Motor neuron (in vitro differentiated cells): Measurements from ENCODE around the gene UBE2I. TPM values are rescaled to one million over a fixed set of nuclear protein-coding genes. Genes with fewer than 3 reads are reported as not detected.
A peak's percentile ranks its signal among the peaks of the same experiment; 100 is the strongest.

Experiments
- ATAC-seq, 8 experiments: fragments of 200-7000 bp; cut with Tn5 transposase; replicated peaks in 6 of 8; 2 replicates each; pipeline ENCODE4 v1.8.0; 2021; ENCODE audit warnings: mild to moderate bottlenecking in 8 of 8, moderate library complexity in 8 of 8
- H3K27ac ChIP-seq, 2 donors: fragments of 250-450 bp; sonication (Bioruptor Pico); 2 replicates each; pipeline ENCODE4 v1.9.0; 2021; ENCODE audit warnings: antibody characterized with exemption in 2 of 2, mild to moderate bottlenecking in 2 of 2, moderate library complexity in 1 of 2
- H3K4me1 ChIP-seq, 2 donors: fragments of 250-450 bp; sonication (Bioruptor Pico); replicated peaks in 1 of 2; 2 replicates each; pipeline ENCODE4 v1.6.1; 2021; ENCODE audit warnings: antibody characterized with exemption in 2 of 2, mild to moderate bottlenecking in 2 of 2, moderate library complexity in 1 of 2
- H3K4me3 ChIP-seq, 5 donors: fragments of 250-450 bp; sonication (Bioruptor Pico); 2 replicates each; pipeline ENCODE4 v1.9.0; 2021; ENCODE audit warnings: antibody characterized with exemption in 5 of 5, mild to moderate bottlenecking in 5 of 5, moderate library complexity in 4 of 5
- WGBS, 10 experiments: fragments of 450-650 bp; shearing (Covaris generic); methylation state at CpG; one replicate each; pipeline ENCODE4 v1.0.0; 2022; 5-methylcytosine and 5-hydroxymethylcytosine counted together
- in situ Hi-C, 9 experiments: fragments of 400-800 bp; cut with MboI; loops; one replicate each; pipeline ENCODE4 v1.15.0; 2021; ENCODE audit warnings: low sequenced_read_pairs in 9 of 9, low pct_unique_long_range_greater_than_20kb in 2 of 9; ENCODE audit not compliant: unreplicated experiment in 9 of 9
- total RNA-seq, 8 experiments: library from RNA; unstranded; fragments of 300-600 nt; gene quantifications; 2 replicates each; pipeline versions ENCODE4 v1.2.3 to v1.2.4, GENCODE V29; 2022

UBE2I gene
- total RNA-seq, 8 experiments from 2014 or later = 34.9 to 122 (median 59.1) TPM

DNA sequence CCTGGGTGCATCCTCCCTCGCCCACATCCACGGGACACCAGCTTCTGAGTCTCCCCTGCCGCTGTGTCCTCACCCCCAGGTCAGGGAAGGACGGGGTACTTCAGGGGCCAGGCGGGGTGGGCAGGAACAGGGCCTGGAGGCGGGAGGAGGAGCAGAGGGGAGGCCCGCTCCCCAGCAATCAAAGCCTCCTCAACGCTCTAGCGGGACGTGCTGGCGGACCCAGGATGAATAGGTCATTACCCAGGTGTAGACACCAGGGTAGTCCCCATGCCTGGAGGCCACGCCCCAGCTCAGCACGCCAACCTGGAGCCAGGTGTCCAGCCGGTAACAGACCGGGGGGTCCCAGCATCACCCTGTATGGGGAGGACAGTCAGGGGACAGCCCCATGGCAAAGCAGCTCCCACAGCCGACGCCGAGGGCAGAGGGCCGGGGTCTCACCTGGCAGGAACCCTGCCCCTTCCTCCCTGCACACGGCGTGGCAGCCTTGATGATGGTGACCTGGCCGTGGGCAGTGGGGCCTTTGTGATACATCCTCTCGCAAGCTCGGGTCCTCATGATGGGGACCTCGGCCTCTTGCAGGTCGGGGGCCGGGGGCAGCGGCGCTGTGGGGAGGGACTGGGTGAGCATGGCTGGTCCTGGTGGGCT lies 29.4 kb upstream of the UBE2I start:
- Histone ChIP-seq H3K4me3 (no peak overlapping the region), H3K27ac (no peak overlapping the region), H3K4me1 (peaks cover 0 to 12% of the 10 kb centered on the region in 2 donors)
- 0 to 80% methylated on average over 1 to 2 of the region's 29 CpGs; no CpG with 5 or more reads in 8 of the 10 experiments for WGBS, 10 experiments
- ATAC-seq = peak in 1 of 8 experiments; percentile 2
- in situ Hi-C loops = no loop called here

DNA sequence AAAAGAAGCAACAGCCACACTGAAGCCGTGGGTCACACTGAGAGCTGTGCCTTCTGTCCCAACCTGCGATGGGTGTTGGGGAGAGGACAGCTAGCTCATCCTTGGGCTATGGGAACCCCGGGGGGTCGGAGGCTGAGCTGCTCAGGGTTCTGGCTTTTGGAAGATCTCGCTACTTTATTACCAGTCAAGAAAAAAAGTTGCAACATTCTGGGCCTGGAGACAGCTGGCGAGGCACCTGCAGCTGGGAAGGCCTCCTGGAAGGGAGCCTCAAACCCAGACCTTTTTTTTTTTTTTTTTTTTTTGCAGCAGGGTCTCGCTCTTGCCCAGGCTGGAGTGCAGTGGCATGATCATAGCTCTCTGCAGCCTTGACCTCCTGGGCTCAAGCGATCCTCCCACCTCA lies 28.7 kb upstream of the UBE2I start:
- H3K4me3 ChIP-seq = no peak overlapping the region
- H3K27ac ChIP-seq = no peak overlapping the region
- peaks cover 0 to 12% of the 10 kb centered on the region in 2 donors for H3K4me1 ChIP-seq
- 40 to 100% (median 60%) methylated on average over 1 to 6 of the region's 8 CpGs; no CpG with 5 or more reads in 3 of the 10 experiments for WGBS, 10 experiments
- ATAC-seq = no peak
- in situ Hi-C loops = no loop called here

DNA sequence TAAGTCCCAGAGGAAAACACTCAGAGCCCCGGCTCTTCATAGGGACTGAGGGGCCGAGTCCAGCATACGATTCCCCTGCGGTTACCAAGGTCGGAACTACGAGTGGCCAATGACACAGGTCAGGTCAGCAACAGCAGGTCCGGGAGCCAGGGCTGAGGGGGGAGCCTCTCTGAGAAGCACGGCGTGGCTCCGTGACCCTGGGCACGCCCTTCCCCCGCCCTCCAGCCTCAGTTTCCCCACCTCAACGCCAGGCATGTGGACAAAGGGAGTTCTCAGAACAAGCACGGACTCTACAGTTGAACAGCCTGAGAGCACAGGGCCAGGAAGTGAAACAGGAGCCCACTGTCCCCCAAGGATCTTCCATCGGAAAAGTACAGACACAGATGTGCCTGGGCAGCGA lies 27.9 kb upstream of the UBE2I start:
- H3K4me3 ChIP-seq = no peak overlapping the region
- H3K27ac ChIP-seq = no peak overlapping the region
- ATAC-seq = no peak
- in situ Hi-C loops = no loop called here
- WGBS, 10 experiments = 62 to 73% (median 69%) methylated on average over 3 to 13 of the region's 16 CpGs; no CpG with 5 or more reads in 5 of the 10 experiments
- peaks cover 0 to 12% of the 10 kb centered on the region in 2 donors for H3K4me1 ChIP-seq

DNA sequence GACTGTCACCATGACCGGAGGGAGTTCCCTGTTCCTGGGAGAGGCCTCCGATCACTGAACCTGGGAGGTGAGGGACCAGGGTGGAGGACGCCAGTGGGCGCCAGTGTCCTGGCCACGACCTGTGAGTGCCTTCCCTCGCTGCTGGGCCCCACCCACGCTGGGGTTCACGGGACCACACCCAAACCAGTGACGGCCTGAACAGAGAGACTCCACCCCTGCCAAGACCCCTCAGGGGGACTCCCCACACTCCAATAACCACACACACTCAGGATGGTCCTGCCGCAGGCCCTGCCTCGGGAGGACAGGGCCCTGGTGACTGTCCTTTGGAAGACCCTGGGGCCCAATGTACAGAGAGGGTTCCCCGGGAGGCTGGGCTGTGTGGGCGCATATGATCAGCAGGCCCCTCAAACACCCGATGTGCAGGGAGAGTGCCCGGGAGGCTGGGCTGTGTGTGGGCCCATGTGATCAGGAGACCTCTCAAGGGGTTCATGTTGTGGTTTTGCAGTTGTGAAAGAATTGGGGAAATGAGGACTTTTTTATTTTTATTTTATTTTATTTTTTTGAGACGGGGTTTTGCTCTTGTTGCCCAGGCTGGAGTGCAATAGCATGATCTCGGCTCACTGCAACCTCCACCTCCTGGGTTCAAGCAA lies 27.0 kb upstream of the UBE2I start:
- in situ Hi-C loops = no loop called here

DNA sequence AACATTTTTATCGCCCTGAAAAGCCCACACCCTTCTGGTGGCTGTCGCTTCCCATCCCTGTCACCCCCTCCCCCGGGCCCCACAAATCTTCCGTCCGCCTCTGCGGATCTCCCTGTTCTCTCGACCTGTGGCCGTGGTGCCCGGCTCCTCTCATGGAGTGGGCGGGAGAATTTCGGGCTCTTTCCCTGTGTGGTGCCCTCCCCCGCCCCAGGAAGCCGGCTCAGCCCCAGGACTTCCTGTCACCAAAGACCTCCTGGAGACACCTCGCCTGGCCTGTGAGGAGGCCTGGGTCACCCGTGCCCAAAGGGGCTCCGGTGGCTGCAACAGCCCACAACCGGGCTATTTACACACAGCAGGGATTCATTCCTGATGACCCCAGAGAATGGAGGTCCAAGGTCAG lies 26.1 kb upstream of the UBE2I start:
- H3K27ac ChIP-seq = no peak overlapping the region
- H3K4me1 ChIP-seq = peaks cover 0 to 9% of the 10 kb centered on the region in 2 donors
- H3K4me3 ChIP-seq = no peak overlapping the region
- 39 to 66% (median 40%) methylated on average over 2 to 5 of the region's 17 CpGs; no CpG with 5 or more reads in 7 of the 10 experiments for WGBS, 10 experiments
- in situ Hi-C loops = no loop called here
- ATAC-seq = no peak

More for the DNA sequence above, 27.0 kb upstream of the UBE2I start:
- no peak overlapping the region for H3K27ac ChIP-seq
- 40 to 88% (median 66%) methylated on average over 1 to 9 of the region's 17 CpGs; no CpG with 5 or more reads in 2 of the 10 experiments for WGBS, 10 experiments
- H3K4me3 ChIP-seq = no peak overlapping the region
- peaks cover 0 to 12% of the 10 kb centered on the region in 2 donors for H3K4me1 ChIP-seq
- peak in 1 of 8 experiments; percentile 23 for ATAC-seq

DNA sequence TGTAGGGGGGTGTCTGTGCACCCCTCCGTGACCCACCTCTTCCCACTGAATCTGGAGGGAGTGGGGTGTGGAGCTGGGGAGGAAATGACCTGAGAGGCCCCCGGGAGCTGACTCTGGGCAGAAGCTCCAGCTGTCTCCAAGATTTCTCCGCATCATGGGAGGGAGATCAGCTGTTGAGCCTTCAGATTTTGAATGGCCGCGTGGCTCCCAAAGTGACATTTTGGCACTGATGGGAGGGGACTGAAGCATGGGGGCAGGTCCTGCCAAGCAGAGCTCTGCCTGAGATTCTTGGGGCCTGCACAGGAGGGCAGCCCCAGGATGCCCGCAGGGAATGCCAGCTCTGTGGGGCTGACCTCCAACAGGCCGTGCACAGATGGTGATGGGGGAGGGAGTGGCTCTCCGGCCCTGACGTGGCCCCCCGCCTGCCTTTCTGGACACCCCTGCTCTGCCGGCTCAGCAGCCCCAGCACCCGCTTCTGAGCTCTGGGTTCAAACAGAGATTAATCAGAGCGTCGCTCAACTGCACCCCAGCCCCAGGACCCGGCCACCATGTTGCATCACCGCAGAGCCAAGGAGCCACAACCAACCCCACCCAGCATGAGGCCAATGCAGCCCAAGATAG lies 25.3 kb upstream of the UBE2I start:
- Histone ChIP-seq H3K4me3 (no peak overlapping the region), H3K27ac (no peak overlapping the region), H3K4me1 (peaks cover 2 to 6% of the 10 kb centered on the region in 2 donors)
- ATAC-seq = no peak
- in situ Hi-C loops = no loop called here
- 20 to 71% (median 64%) methylated on average over 2 to 4 of the region's 16 CpGs; no CpG with 5 or more reads in 5 of the 10 experiments for WGBS, 10 experiments

DNA sequence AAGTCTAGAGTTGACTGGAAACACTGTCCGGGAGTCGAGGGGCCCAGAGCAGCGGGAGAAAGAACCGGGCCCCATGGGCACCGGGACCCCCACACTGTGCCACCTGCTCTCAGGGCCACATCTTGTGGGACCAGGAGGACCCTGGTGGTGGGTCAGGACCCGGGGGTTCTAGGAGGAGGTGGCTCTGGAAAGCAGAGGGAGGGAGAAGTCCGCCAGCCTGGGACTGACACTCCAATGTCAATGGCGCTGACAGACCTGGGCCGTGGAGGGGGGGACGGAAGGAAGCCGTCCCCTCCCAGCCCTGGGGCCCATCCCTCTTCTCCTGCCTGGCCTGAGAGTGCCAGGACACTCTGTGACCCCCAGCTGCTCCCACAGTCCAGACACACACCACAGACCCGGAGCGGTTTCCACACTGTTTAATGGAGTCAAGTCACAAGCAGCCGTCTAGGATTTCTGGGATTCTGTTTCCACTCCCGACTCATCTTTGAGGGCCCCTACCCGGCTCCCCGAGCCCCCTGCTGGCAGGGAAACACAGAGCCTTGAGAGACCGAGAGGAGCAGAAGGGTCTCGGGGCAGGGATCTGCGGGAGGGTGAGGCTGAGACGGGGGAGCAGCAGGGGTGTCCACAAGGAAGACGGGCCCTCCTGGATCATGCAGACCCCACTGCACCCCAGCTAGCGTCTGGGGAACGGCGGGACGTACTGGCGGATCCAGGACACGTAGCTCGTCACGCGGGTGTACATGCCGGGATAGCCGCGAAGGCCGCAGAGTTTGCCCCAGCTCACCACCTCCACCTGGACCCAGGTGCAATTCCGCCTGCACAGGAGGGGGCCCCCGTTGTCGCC lies 23.5 kb upstream of the UBE2I start:
- Histone ChIP-seq H3K4me1 (peaks cover 12 to 19% of the 10 kb centered on the region in 2 donors), H3K27ac (no peak overlapping the region), H3K4me3 (no peak overlapping the region)
- in situ Hi-C loops = no loop called here
- 65 to 74% (median 69%) methylated on average over 3 to 12 of the region's 38 CpGs; no CpG with 5 or more reads in 6 of the 10 experiments for WGBS, 10 experiments
- no peak for ATAC-seq

DNA sequence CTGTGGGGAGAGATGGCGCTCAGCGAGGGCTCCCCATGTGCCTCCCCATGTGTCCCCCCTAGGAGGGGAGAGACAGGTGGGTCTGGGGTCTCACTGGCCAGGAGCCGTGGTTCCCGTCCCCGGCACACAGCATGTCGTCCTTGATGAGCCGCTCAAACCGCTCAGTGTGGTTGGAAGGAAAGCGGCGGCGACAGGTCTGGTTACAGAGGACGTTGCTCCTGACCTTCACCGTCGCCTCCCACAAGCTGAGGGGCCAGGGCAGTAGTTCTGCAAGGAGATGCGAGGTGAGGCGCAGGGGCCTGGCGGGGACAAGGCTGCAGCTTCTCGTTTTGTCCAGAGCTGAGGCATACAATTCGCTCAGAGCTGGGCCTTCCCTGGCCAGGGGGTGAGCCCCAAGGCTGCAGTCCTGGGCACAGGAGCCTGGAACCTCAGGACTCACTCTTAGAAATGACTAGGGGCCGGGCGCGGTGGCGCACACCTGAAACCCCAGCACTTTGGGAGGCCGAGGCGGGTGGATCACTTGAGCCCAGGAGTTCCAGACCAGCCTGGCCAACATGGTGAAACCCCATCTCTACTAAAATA lies 22.8 kb upstream of the UBE2I start:
- no peak overlapping the region for H3K27ac ChIP-seq
- H3K4me1 ChIP-seq = peaks cover 12 to 19% of the 10 kb centered on the region in 2 donors
- WGBS, 10 experiments = 0 to 81% (median 70%) methylated on average over 1 to 13 of the region's 25 CpGs; no CpG with 5 or more reads in 5 of the 10 experiments
- no peak for ATAC-seq
- in situ Hi-C loops = no loop called here
- no peak overlapping the region for H3K4me3 ChIP-seq

DNA sequence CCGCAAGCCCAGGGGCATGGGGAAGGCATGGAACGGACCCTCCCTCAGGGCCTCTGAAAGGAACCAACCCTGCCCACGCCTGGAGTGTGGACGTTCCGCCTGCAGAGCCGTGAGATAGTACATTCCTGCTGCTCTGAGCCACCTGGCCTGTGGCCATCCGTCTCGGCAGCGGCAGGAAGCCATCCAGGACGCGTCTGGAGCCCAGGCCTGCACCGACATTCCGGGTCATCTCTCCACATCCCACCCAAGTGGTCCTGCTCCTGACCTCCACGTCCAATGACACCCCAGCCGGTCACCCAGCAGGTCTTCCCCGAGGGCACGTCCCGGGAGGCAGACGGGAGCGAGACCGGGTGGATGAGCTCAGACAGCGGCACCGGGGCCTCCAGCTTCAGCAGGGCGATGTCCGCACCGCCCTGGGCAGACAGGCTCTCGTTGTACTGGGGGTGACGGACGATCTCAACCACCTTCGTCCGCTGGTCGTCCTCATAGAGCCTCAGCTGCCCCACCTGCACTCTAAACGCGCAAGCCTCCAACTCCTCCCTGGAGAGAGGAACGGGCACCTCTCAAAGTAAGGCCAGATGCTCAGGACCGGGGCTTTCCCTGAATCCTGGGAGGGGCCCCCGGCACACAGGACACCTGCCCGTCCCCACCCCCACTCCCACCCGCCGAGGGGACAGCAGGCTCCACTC lies 21.3 kb upstream of the UBE2I start:
- ATAC-seq = peak in 1 of 8 experiments; percentile 22
- in situ Hi-C loops = no loop called here
- WGBS, 10 experiments = 7 to 100% (median 69%) methylated on average over 1 to 8 of the region's 40 CpGs; no CpG with 5 or more reads in 4 of the 10 experiments
- Histone ChIP-seq H3K4me3 (no peak overlapping the region), H3K27ac (no peak overlapping the region), H3K4me1 (peaks cover 12 to 19% of the 10 kb centered on the region in 2 donors)

DNA sequence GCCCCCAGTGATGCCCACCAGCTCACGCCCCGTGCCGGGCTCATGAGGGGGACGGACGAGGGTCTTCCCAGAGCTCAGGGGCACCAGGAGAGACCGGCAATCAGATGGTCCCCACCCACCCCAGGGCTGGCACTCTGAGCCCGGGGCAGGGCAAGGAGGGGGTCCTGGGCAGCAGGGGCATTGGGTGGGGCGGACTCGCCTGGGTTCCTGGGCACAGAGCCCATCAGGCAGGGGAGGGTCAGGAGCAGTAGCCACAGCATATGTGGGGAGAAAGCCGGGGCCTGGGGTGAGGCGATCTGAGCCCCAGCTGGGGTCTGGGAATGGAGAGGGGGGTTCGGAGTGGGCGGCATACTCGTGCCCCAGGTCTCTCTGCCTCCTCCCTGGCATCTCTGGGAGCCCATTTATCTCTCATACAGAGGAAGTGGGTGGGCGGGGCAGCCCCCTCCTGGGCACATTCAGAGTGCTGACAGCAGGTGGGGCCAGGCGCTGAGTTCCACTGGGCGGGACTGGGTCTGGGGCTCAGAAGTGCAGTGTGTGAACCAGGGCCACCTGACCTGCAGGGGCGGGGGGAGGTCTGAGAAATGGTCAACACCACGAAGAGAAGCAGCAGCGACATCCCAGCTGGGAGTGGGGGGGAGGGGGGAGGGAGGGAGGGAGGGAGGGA lies 20.5 kb upstream of the UBE2I start:
- ATAC-seq = peak in 6 of 8 experiments; percentile 34 to 84 (median 74)
- H3K4me3 ChIP-seq = no peak overlapping the region
- in situ Hi-C loops = no loop called here
- H3K27ac ChIP-seq = no peak overlapping the region
- no CpG with 5 or more reads among the region's 20 CpGs for WGBS, 10 experiments
- peaks cover 12 to 19% of the 10 kb centered on the region in 2 donors for H3K4me1 ChIP-seq

DNA sequence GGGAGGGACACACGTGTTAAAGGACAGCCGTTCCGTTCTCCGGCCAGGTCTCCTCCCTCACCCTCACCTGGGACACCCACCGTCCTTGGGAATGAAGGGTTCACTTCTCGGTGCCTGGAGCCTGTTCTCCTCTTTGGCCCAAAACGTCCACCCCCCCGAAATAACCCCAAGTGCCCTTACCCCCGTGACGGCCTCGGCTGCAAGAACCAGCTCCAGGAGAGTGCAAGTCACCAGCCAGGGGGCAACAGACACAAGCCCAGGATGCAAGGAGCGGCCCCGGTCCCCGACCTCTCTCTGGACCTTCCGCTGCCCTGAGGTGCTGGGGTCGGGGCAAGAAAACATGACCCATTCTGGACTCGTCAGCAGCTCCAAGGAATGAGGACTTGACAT lies 20.0 kb upstream of the UBE2I start:
- H3K4me3 ChIP-seq = no peak overlapping the region
- peaks cover 12 to 19% of the 10 kb centered on the region in 2 donors for H3K4me1 ChIP-seq
- no peak overlapping the region for H3K27ac ChIP-seq
- ATAC-seq = peak in 5 of 8 experiments; percentile 32 to 57 (median 43)
- WGBS, 10 experiments = 0 to 40% (median 0%) methylated on average over 1 to 2 of the region's 17 CpGs; no CpG with 5 or more reads in 7 of the 10 experiments
- in situ Hi-C loops = no loop called here
